GM23338 (cell line): ENCODE data around the gene NDUFA9.

Source experiments
- CTCF ChIP-seq, 2 experiments: fragments of 200-600 bp in 1 of 2; sonication (generic) in 1 of 2; conservative IDR thresholded peaks; 2 replicates each; pipeline versions ENCODE4 v1.5.1 to v1.6.1; 2016 to 2017; ENCODE audit warnings: antibody characterized with exemption in 2 of 2, low read depth in 2 of 2, mild to moderate bottlenecking in 2 of 2, moderate library complexity in 1 of 2
- EZH2phosphoT487 ChIP-seq: fragments of 200-600 bp; sonication (generic); IDR thresholded peaks from one replicate; pipeline ENCODE4 v1.8.1; 2018; ENCODE audit warnings: antibody characterized with exemption; ENCODE audit not compliant: unreplicated experiment
- POLR2AphosphoS5 ChIP-seq: IDR thresholded peaks from 2 replicates; pipeline ENCODE4 v1.6.1; 2016; ENCODE audit warnings: antibody characterized with exemption, low read depth
- REST ChIP-seq: IDR thresholded peaks from one replicate; pipeline ENCODE4 v1.6.1; 2018; ENCODE audit warnings: antibody characterized with exemption; ENCODE audit not compliant: unreplicated experiment
- ZNF331 ChIP-seq: fragments of 250-450 bp; sonication (Bioruptor Pico); IDR thresholded peaks from 2 replicates; pipeline ENCODE4 v1.5.0; 2020; ENCODE audit warnings: low read depth, mild to moderate bottlenecking, moderate library complexity

GRCh38 chr12:4665236-4665635, 16.3 kb downstream of the NDUFA9 start:
- TF ChIP-seq CTCF (conservative IDR thresholded peaks at IDR 0.05; ENCODE audit: low read depth in 2 of 2) = no peak
- no peak for TF ChIP-seq ZNF331 (CRISPR knock-in tag)
- no peak for TF ChIP-seq POLR2AphosphoS5
- no peak for TF ChIP-seq EZH2phosphoT487
- TF ChIP-seq REST = no peak
